GM23338 (cell line): ENCODE results near the gene MRAS. TPM values are rescaled to one million over a fixed set of nuclear protein-coding genes. Genes with fewer than 3 reads are reported as not detected.

Source experiments
- ATAC-seq: fragments of 200-7000 bp; cut with Tn5 transposase; 3 replicates; pipeline ENCODE4 v1.9.1; 2020
- DNase-seq: peaks from one replicate; pipeline ENCODE4 v3.0.0-alpha.2; 2015; ENCODE audit warnings: low spot score
- H2AFZ ChIP-seq: fragments of 200-600 bp; sonication (generic); 2 replicates; pipeline ENCODE4 v1.8.0; 2016; ENCODE audit warnings: antibody characterized with exemption, mild to moderate bottlenecking, moderate library complexity
- H3F3A ChIP-seq: fragments of 200-600 bp; sonication (generic); replicated peaks from 2 replicates; pipeline ENCODE4 v1.8.0; 2017; ENCODE audit warnings: antibody characterized with exemption, mixed run types, low read depth
- H3K27ac ChIP-seq: fragments of 200-600 bp; sonication (generic); 2 replicates; pipeline ENCODE4 v1.6.1; 2016; ENCODE audit warnings: low read depth
- H3K27me3 ChIP-seq: fragments of 200-600 bp; sonication (generic); 2 replicates; pipeline ENCODE4 v1.8.0; 2016; ENCODE audit warnings: mild to moderate bottlenecking, mixed run types, moderate library complexity; ENCODE audit not compliant: insufficient read depth
- H3K36me3 ChIP-seq: fragments of 200-600 bp; sonication (generic); 2 replicates; pipeline ENCODE4 v1.8.0; 2016; ENCODE audit warnings: mild to moderate bottlenecking; ENCODE audit not compliant: insufficient read depth
- H3K4me1 ChIP-seq: fragments of 200-600 bp; sonication (generic); 2 replicates; pipeline ENCODE4 v1.8.0; 2016; ENCODE audit warnings: mild to moderate bottlenecking, moderate library complexity; ENCODE audit not compliant: insufficient read depth
- H3K4me2 ChIP-seq: fragments of 200-600 bp; sonication (generic); 2 replicates; pipeline ENCODE4 v1.7.1; 2017; ENCODE audit warnings: mixed run types
- H3K4me3 ChIP-seq: fragments of 200-600 bp; sonication (generic); 2 replicates; pipeline ENCODE4 v1.6.1; 2016; ENCODE audit warnings: mixed run types
- H3K79me2 ChIP-seq: fragments of 200-600 bp; sonication (generic); replicated peaks from 2 replicates; pipeline ENCODE4 v1.8.0; 2017; ENCODE audit warnings: mild to moderate bottlenecking; ENCODE audit not compliant: insufficient read depth
- H3K9me2 ChIP-seq: fragments of 200-600 bp; sonication (generic); 2 replicates; pipeline ENCODE4 v1.8.0; 2017; ENCODE audit not compliant: insufficient read depth
- H4K20me1 ChIP-seq: fragments of 200-600 bp; sonication (generic); replicated peaks from 2 replicates; pipeline ENCODE4 v1.8.0; 2017; ENCODE audit warnings: mild to moderate bottlenecking; ENCODE audit not compliant: insufficient read depth
- H3K27ac Mint-ChIP-seq: 2 replicates; pipeline ENCODE4 v1.8.0; 2020; ENCODE audit warnings: inconsistent platforms, mild to moderate bottlenecking, moderate library complexity, mixed read lengths
- H3K27me3 Mint-ChIP-seq: 3 replicates; pipeline ENCODE4 v1.8.0; 2022; ENCODE audit warnings: low read depth, mild to moderate bottlenecking, moderate library complexity, mixed read lengths, inconsistent platforms; ENCODE audit not compliant: insufficient read depth, poor library complexity
- H3K36me3 Mint-ChIP-seq: 3 replicates; pipeline ENCODE4 v1.8.0; 2021; ENCODE audit warnings: low read depth, mild to moderate bottlenecking, inconsistent platforms, moderate library complexity, mixed read lengths
- H3K4me1 Mint-ChIP-seq: 3 replicates; pipeline ENCODE4 v1.8.0; 2020; ENCODE audit warnings: mild to moderate bottlenecking, inconsistent platforms, mixed read lengths
- H3K4me3 Mint-ChIP-seq: 3 replicates; pipeline ENCODE4 v1.8.0; 2021; ENCODE audit warnings: moderate library complexity, mild to moderate bottlenecking, inconsistent platforms, mixed read lengths
- H3K9me3 Mint-ChIP-seq: 3 replicates; pipeline ENCODE4 v1.8.0; 2020; ENCODE audit warnings: moderate library complexity, mild to moderate bottlenecking, inconsistent platforms, mixed read lengths
- CREB1 ChIP-seq: fragments of 250-450 bp; sonication (Bioruptor Pico); IDR thresholded peaks from 2 replicates; pipeline ENCODE4 v1.5.0; 2020; ENCODE audit warnings: low read depth, mild to moderate bottlenecking, moderate library complexity
- EZH2 ChIP-seq: fragments of 200-600 bp; sonication (generic); IDR thresholded peaks from one replicate; pipeline ENCODE4 v1.8.0; 2017; ENCODE audit warnings: antibody characterized with exemption, mild to moderate bottlenecking, low read depth; ENCODE audit not compliant: unreplicated experiment
- NANOG ChIP-seq: IDR thresholded peaks from 2 replicates; pipeline ENCODE4 v1.6.1; 2016; ENCODE audit warnings: antibody characterized with exemption, borderline replicate concordance
- POLR2AphosphoS5 ChIP-seq: IDR thresholded peaks from 2 replicates; pipeline ENCODE4 v1.6.1; 2016; ENCODE audit warnings: antibody characterized with exemption, low read depth
- ZNF331 ChIP-seq: fragments of 250-450 bp; sonication (Bioruptor Pico); IDR thresholded peaks from 2 replicates; pipeline ENCODE4 v1.5.0; 2020; ENCODE audit warnings: low read depth, mild to moderate bottlenecking, moderate library complexity
- polyA plus RNA-seq: library from polyadenylated mRNA; unstranded; fragments of >200 nt; fragmentation: Nextera tagmentation; extraction: Ambion mirVana; gene quantifications from 2 replicates; pipeline ENCODE4 v1.2.1, GENCODE V29; 2016
- total RNA-seq: library from RNA; depleted of rRNA; stranded (reverse); fragments of >200 nt; shearing (Covaris generic); gene quantifications from 2 replicates; pipeline ENCODE4 v1.2.3, GENCODE V29; 2014
- TF ChIP-seq, protein P1 (sequence below): fragments of 250-450 bp; sonication (Bioruptor Pico); IDR thresholded peaks from 2 replicates; pipeline ENCODE4 v1.5.0; 2020; ENCODE audit warnings: mild to moderate bottlenecking, moderate library complexity
- TF ChIP-seq, protein P2 (sequence below), 2 experiments: fragments of 200-600 bp in 1 of 2; sonication (generic) in 1 of 2; conservative IDR thresholded peaks; 2 replicates each; pipeline versions ENCODE4 v1.5.1 to v1.6.1; 2016 to 2017; ENCODE audit warnings: antibody characterized with exemption in 2 of 2, low read depth in 2 of 2, mild to moderate bottlenecking in 2 of 2, moderate library complexity in 1 of 2
- TF ChIP-seq, protein P3 (sequence below): IDR thresholded peaks from 2 replicates; pipeline ENCODE4 v1.6.1; 2016; ENCODE audit warnings: antibody characterized with exemption

Gene MRAS
- total and polyA plus RNA-seq, 2 experiments from 2014 or later, result 9.1 to 10.2 TPM

DNA sequence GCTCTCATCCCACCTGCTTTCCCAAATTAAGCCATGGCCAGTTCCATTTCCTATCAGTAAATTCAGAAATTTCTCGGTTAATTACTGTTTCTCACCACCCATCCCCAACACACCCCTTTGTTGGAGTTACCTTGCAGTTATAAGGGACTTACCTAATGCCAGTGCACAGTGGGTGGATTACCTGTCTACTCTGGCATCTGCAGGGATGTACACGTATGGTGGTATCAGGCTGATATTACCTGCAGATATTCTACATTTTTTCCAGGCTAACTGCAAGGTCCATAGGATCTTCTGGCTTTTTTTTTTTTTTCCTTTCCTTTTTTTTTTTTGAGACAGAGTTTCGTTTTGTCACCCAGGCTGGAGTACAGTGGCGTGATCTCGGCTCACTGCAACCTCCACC lies 7.9 kb upstream of the MRAS start (continued):
- TF ChIP-seq, protein P1, sequence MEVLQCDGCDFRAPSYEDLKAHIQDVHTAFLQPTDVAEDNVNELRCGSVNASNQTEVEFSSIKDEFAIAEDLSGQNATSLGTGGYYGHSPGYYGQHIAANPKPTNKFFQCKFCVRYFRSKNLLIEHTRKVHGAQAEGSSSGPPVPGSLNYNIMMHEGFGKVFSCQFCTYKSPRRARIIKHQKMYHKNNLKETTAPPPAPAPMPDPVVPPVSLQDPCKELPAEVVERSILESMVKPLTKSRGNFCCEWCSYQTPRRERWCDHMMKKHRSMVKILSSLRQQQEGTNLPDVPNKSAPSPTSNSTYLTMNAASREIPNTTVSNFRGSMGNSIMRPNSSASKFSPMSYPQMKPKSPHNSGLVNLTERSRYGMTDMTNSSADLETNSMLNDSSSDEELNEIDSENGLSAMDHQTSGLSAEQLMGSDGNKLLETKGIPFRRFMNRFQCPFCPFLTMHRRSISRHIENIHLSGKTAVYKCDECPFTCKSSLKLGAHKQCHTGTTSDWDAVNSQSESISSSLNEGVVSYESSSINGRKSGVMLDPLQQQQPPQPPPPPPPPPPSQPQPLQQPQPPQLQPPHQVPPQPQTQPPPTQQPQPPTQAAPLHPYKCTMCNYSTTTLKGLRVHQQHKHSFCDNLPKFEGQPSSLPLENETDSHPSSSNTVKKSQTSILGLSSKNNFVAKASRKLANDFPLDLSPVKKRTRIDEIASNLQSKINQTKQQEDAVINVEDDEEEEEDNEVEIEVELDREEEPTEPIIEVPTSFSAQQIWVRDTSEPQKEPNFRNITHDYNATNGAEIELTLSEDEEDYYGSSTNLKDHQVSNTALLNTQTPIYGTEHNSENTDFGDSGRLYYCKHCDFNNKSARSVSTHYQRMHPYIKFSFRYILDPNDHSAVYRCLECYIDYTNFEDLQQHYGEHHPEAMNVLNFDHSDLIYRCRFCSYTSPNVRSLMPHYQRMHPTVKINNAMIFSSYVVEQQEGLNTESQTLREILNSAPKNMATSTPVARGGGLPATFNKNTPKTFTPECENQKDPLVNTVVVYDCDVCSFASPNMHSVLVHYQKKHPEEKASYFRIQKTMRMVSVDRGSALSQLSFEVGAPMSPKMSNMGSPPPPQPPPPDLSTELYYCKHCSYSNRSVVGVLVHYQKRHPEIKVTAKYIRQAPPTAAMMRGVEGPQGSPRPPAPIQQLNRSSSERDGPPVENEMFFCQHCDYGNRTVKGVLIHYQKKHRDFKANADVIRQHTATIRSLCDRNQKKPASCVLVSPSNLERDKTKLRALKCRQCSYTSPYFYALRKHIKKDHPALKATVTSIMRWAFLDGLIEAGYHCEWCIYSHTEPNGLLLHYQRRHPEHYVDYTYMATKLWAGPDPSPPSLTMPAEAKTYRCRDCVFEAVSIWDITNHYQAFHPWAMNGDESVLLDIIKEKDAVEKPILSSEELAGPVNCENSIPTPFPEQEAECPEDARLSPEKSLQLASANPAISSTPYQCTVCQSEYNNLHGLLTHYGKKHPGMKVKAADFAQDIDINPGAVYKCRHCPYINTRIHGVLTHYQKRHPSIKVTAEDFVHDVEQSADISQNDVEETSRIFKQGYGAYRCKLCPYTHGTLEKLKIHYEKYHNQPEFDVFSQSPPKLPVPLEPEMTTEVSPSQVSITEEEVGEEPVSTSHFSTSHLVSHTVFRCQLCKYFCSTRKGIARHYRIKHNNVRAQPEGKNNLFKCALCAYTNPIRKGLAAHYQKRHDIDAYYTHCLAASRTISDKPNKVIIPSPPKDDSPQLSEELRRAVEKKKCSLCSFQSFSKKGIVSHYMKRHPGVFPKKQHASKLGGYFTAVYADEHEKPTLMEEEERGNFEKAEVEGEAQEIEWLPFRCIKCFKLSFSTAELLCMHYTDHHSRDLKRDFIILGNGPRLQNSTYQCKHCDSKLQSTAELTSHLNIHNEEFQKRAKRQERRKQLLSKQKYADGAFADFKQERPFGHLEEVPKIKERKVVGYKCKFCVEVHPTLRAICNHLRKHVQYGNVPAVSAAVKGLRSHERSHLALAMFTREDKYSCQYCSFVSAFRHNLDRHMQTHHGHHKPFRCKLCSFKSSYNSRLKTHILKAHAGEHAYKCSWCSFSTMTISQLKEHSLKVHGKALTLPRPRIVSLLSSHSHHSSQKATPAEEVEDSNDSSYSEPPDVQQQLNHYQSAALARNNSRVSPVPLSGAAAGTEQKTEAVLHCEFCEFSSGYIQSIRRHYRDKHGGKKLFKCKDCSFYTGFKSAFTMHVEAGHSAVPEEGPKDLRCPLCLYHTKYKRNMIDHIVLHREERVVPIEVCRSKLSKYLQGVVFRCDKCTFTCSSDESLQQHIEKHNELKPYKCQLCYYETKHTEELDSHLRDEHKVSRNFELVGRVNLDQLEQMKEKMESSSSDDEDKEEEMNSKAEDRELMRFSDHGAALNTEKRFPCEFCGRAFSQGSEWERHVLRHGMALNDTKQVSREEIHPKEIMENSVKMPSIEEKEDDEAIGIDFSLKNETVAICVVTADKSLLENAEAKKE, result no peak
- TF ChIP-seq POLR2AphosphoS5 (no peak), NANOG (no peak)

DNA sequence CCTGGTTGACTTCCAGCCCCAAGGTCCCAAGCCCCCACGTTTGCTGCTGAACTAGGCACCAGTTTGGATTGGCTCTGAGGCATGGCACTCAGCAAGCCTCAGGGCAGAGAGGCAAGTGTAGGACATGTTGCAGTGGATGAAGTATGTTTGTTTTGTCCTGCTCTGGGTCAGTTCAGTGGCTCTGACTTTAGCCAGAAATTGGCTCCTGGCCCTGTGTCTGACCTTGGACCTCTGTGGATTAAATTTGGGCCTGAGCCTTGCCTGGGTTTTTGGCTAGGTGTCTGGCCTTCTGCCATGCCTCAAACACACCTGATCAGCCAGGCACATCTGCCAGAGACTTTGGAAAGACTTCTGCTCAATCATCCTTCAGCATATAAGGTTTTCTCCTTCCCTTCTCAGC lies 3.6 kb upstream of the MRAS start:
- no peak overlapping the region for H3K4me3 Mint-ChIP-seq
- TF ChIP-seq CREB1 (no peak), ZNF331 (no peak), NANOG (no peak), EZH2 (no peak)
- TF ChIP-seq, protein P2, sequence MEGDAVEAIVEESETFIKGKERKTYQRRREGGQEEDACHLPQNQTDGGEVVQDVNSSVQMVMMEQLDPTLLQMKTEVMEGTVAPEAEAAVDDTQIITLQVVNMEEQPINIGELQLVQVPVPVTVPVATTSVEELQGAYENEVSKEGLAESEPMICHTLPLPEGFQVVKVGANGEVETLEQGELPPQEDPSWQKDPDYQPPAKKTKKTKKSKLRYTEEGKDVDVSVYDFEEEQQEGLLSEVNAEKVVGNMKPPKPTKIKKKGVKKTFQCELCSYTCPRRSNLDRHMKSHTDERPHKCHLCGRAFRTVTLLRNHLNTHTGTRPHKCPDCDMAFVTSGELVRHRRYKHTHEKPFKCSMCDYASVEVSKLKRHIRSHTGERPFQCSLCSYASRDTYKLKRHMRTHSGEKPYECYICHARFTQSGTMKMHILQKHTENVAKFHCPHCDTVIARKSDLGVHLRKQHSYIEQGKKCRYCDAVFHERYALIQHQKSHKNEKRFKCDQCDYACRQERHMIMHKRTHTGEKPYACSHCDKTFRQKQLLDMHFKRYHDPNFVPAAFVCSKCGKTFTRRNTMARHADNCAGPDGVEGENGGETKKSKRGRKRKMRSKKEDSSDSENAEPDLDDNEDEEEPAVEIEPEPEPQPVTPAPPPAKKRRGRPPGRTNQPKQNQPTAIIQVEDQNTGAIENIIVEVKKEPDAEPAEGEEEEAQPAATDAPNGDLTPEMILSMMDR (conservative IDR thresholded peaks at IDR 0.05; ENCODE audit: low read depth in 2 of 2), result no peak
- TF ChIP-seq, protein P3, sequence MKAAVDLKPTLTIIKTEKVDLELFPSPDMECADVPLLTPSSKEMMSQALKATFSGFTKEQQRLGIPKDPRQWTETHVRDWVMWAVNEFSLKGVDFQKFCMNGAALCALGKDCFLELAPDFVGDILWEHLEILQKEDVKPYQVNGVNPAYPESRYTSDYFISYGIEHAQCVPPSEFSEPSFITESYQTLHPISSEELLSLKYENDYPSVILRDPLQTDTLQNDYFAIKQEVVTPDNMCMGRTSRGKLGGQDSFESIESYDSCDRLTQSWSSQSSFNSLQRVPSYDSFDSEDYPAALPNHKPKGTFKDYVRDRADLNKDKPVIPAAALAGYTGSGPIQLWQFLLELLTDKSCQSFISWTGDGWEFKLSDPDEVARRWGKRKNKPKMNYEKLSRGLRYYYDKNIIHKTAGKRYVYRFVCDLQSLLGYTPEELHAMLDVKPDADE, result no peak

More for the DNA sequence above, 3.6 kb upstream of the MRAS start:
- Histone ChIP-seq H3K4me1 (peaks cover 6% of the 10 kb centered on the region), H3K4me3 (no peak overlapping the region), H3K79me2 (no peaks in the 10 kb centered on the region), H3K27me3 (peaks cover 19% of the 10 kb centered on the region; the same call in 1 of the 2 replicates), H3K9me2 (0 out of 2 replicates have a peak, but pooled peaks cover 6% of the 10 kb centered on the region), H4K20me1 (no peaks in the 10 kb centered on the region), H3F3A (peaks cover 11% of the 10 kb centered on the region), H3K36me3 (no peaks in the 10 kb centered on the region), H2AFZ (no peak overlapping the region), H3K27ac (no peak overlapping the region), H3K4me2 (no peak overlapping the region)
- Mint-ChIP-seq H3K9me3 (no peaks in the 10 kb centered on the region), H3K4me1 (peaks cover 8% of the 10 kb centered on the region), H3K27ac (no peak overlapping the region), H3K27me3 (peaks cover 16% of the 10 kb centered on the region), H3K36me3 (no peaks in the 10 kb centered on the region; the same call in 2 of the 3 replicates)
- DNase-seq, result no peak
- ATAC-seq, result no peak
